T follicular helper cell (primary cell): Measurements from ENCODE around the gene SCARB1.

Experiments used
- DNase-seq: peaks from one replicate; pipeline ENCODE4 v3.0.0-alpha.2; 2020; ENCODE audit warnings: low read depth

SCARB1 gene

GRCh38 chr12:124821252-124822200 is 42.1 kb downstream of the SCARB1 start:
- DNase-seq, result no peak

DNA sequence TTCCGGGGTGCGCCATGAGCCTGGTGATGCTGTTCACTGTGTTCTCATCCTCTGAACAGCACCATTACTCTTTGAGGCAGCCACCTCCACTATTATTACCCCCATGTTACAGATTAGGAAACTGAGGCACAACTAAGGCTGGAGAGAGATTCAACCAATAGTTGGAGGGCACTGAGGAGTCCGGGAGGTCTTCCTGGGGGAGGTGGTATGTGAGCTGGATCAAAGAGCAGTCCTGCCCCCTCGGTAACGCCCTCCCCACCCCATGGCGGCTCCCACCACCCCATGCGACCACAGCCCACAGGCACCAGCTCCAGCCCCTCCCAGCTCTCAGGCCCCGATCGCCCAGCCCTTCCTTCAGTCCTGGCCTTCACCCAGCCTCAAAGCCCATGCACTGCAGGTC is 43.5 kb downstream of the SCARB1 start:
- no peak for DNase-seq

GRCh38 chr12:124819525-124819924 is 44.1 kb downstream of the SCARB1 start:
- no peak for DNase-seq

DNA sequence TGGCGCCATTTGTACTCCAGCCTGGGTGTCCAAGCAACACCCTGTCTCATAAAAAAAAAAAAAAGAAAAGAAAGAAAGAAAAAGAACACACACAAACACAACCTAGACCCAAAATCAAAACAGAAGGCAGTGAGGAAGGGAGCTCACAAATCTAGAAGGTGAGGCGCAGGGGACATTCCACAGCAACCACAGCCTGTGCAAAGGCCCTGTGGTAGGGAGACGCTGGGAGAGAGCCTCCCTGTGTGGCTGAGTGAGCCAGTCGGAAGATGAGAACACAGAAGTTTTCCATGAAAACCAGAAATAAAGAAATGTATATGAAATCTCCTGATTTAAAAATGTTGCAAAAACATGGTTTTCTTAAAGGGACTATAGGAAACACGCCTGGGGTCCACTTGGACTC is 44.6 kb downstream of the SCARB1 start:
- DNase-seq, result no peak

GRCh38 chr12:124817076-124818000 is 46.3 kb downstream of the SCARB1 start:
- DNase-seq, result no peak

GRCh38 chr12:124816295-124816854 is 47.3 kb downstream of the SCARB1 start:
- no peak for DNase-seq

GRCh38 chr12:124814741-124815613 is 48.7 kb downstream of the SCARB1 start:
- no peak for DNase-seq

- DNase-seq, result no peak
Observed at GRCh38 chr12:124813782-124814181, 49.9 kb downstream of the SCARB1 start.

- no peak for DNase-seq
Observed at GRCh38 chr12:124812979-124813378, 50.7 kb downstream of the SCARB1 start.

- no peak for DNase-seq
Observed at GRCh38 chr12:124812356-124812755, 51.3 kb downstream of the SCARB1 start.

GRCh38 chr12:124811633-124812032 is 52.0 kb downstream of the SCARB1 start:
- no peak for DNase-seq

- DNase-seq, result no peak
Observed at GRCh38 chr12:124809878-124810277, 53.8 kb downstream of the SCARB1 start.

DNA sequence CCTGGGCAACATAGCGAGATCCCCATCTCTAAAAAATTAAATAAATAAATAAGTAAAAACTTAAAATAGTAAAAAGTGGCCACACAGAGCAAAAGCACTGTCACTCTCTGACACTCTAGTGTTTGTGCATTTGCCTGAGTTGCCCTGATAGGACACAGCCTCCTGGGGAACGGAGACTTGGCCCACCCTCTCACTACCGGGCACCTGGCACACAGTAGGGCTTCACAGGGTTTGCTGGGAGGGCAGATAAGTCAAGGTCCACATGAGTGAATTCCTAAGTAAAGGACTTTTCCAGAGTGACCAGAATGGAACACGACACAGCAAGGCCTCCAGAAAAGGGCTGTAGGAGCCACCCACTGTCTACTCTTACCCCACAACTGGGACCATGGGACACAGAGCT is 54.3 kb downstream of the SCARB1 start:
- DNase-seq, result no peak

DNA sequence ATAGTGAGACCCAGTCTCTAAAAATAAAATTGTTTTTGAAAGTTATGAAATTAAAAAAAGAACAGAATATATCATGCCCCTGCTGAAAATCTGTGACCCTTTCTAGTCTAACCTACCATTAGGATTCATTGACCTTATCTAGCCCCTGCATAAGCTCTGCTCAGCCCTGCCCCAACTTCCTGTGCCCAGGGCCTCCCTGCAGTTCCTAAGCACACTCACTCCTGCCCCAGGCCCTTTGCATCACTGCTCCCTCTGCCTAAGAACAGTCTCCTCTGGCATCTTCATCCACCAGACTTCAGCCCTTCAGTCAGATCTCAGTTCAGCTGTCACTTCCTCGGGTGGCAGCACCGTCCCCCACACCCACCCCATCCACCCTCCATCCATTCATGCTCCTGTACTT is 55.4 kb downstream of the SCARB1 start:
- no peak for DNase-seq

- DNase-seq, result no peak
Observed at GRCh38 chr12:124805876-124806668, 57.6 kb downstream of the SCARB1 start.

DNA sequence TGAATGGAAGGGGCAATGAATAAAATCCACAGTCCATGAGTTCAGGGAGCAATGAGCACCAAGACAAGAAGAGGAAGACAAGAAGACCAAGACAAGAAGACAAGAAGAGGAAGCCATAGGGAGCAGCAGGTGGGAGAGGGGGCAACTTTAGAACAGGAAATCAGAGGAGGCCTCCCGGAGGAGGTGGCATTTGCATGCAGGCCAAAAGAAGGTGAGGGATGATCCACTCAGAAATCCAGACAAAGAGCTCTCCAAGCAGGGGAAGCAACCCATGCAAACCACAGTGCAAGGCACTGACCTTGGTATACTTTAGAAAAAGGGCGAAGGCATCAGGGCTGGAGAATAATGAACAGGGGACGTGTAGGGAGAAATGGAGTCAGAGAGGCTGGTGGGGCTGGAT is 58.6 kb downstream of the SCARB1 start:
- no peak for DNase-seq

GRCh38 chr12:124804011-124804621 is 59.5 kb downstream of the SCARB1 start:
- no peak for DNase-seq

- DNase-seq, result no peak
Observed at GRCh38 chr12:124802361-124802760, 61.3 kb downstream of the SCARB1 start.

DNA sequence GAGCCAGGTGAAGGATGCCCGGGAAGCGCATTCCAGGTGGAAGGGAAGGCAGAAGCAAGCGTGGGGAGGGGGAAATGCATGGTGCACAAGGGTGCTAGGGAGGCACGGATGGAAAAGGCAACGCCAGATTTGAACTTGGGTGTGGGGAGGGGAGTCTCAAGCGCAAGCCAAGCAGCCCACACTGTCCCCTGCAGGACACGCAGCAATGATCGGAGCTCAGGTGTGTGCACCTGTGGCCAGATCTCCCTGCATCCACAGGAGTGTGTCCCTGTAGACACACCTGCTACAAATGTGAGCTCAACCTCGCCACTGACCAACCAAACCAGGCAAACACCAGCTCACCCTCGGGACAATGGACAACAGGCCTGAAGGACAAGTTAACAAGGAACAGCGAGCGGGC is 63.2 kb downstream of the SCARB1 start:
- DNase-seq, result no peak

DNA sequence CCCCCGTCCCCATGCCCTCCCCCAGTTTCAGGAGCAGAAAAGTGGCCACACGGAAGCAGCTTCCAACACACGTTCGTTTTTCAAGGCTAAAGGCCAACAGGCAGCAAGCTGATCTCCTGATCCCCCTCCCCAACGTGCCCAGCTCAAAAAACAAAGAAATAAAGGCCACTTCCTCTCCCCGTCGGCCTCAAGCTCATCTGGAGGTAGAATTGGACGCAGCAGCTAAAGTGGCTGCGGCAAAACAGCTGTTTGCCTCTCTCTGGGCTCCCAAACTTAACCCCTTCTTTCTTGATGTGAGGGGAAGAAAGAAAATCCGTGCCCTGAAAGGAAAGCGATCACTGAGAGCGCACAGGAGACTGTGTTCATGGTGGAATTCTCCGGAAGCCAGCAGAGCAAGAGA is 66.3 kb downstream of the SCARB1 start:
- no peak for DNase-seq
